Measurements from ENCODE around the gene CKB.

Gene CKB

DNA sequence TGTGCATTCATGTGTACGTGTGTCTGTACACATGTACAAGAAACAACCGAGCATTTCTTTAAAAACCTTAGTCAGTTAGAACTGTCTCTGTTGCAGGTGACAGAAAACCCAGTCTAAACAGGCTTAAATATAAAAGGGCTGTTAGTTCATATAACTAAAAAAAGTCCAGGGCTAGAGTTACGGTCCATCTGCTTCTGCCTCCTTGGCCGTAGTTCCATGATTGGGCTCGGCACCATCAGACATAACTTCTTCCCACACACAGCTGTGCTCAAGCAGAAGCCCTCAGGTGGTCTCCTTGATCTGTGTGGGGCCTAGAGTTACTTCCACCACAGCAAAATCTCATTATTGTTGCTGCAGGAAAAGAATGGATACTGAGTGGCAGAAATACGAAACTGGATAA is 34.6 kb downstream of the CKB start:
- no peak for DNase-seq (ENCODE audit: low read depth)

DNA sequence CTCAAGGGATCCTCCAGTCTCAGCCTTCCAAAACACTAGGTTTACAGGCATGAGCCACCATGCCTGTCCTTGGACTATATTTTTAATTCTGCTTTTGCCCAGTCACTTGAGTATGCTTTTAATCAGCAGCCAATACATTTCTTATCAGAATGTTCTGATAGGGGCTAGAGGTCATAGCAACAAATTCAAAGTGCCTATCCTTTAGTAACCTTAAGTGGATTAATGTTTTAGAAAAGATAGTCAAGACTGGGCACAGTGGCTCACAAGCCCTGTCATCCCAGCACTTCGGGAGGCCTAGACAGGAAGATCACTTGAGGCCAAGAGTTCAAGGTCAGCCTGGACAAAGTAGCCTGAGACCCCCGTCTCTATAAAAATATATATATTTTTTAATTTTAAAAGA is 37.1 kb downstream of the CKB start:
- no peak for DNase-seq (ENCODE audit: low read depth)

DNA sequence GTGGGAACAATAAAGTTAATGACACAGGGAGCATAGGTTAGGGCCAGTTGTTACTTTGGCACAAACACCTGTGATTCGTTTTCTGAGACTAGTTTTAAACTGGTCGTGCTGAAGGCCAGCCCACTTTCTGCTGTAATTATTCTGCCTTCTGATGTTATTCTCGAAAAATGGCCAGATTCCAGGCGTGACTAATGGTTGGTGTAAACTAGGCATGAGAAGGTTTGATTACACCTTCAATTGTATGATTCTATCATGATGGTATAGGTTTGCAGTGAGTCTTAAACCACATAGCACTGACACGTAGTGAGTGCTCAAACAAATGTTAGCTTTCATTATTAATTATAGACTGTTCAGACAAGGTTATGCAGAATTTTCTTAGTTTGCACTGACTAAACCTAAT is 39.0 kb downstream of the CKB start:
- no peak for DNase-seq (ENCODE audit: low read depth)

DNA sequence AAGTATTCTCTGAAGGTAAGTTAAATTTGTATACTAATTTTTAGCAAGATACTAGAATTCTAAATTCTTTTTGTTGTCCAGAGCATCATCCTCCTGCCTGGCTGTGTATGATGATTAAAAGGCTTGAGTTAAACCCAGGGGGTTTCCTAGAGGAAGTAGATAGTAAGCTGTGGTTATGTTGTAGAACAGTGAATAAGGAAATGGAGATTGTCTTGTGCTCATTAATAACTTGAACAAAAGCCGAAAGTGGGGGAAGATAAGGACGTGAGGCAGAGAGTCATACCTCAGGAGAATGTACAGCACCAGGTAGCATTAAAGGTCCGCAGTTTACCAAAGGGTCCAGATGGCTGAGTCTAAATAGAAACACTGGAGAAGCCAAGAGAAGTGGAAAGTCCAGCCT is 42.0 kb downstream of the CKB start:
- no peak for DNase-seq (ENCODE audit: low read depth)

DNA sequence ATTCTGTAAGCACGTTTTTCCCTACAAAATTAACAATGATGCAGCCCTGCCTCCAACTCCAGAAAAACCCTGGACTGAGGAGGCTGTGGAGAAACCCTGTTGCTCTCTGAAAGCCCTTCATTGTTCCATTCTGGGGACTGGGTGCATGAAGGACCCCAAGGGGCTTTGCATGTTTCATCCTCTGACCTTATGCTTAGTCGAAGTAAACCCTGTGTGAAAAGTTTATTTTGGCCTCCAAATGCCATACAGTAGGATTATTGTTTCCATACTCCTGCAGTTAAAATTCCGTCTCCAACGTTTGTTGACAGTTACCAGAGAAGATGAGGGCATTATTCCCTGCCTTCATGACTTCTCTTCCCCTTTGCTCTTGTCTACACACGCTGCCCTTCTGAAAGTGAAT is 46.0 kb downstream of the CKB start:
- no peak for DNase-seq (ENCODE audit: low read depth)

DNA sequence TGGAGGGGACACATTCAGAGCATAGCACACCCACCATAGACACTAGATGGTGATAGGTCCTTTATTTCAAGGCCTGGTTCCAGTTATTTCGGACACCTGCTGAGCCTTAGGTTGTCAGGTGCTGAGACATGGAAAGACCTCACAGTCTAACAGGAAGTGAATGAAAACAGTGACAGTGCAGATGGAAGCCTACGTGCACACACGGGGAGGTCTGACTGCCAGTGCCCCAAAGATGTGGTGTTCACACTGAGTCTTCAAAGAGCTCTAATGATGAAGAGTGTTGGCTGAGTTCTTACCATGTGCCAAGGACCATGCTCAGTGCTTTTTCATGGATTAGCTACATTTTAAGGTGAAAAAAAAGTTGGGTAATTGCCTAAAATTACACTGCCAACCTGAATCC is 46.6 kb downstream of the CKB start:
- DNase-seq (ENCODE audit: low read depth): no peak

- DNase-seq (ENCODE audit: low read depth): no peak
Measured at GRCh38 chr14:103474893-103475292, 47.7 kb downstream of the CKB start.

- no peak for DNase-seq (ENCODE audit: low read depth)
Measured at GRCh38 chr14:103472939-103473338, 49.7 kb downstream of the CKB start.

Data from stimulated activated CD8-positive, alpha-beta memory T cell treated with anti-CD3 and anti-CD28 coated beads, Interleukin-7, amount 100 ng/mL, for 24 hours (primary cell).